ENCODE data around the gene ZBTB5.
"Not testable (repeated sequence)": the region's sequence is repeated elsewhere in the genome, so short reads cannot be mapped to it uniquely, and the experiment has no call there.

- not testable (repeated sequence) for TF ChIP-seq POLR2AphosphoS5 (IDR thresholded peaks at IDR 0.05; ENCODE audit: borderline replicate concordance, low read depth, low read length); EZH2 (IDR thresholded peaks at IDR 0.05)
These were observed 44.8 kb upstream of the ZBTB5 start for GRCh38 chr9:37510053-37510452.

Measured in SK-N-MC (cell line).